Activated effector memory CD4-positive, alpha-beta T cell treated with Interleukin-2 at 50 U/mL for 16 hours (primary cell): ENCODE results near the gene SCCPDH.
A peak's percentile ranks its signal among the peaks of the same experiment; 100 is the strongest.

Experiments used
- DNase-seq: peaks from one replicate; pipeline ENCODE4 v3.0.0-alpha.2; 2020

SCCPDH gene

GRCh38 chr1:246753670-246754535 is 29.7 kb downstream of the SCCPDH start:
- DNase-seq = peak; percentile 3

- no peak for DNase-seq
Measured at GRCh38 chr1:246755419-246755818, 31.2 kb downstream of the SCCPDH start.

- no peak for DNase-seq
Measured at GRCh38 chr1:246760422-246761347, 36.5 kb downstream of the SCCPDH start.

- DNase-seq = no peak
Measured at GRCh38 chr1:246761396-246761795, 37.2 kb downstream of the SCCPDH start.

GRCh38 chr1:246765521-246765920 is 41.3 kb downstream of the SCCPDH start:
- no peak for DNase-seq

GRCh38 chr1:246768403-246769020 is 44.3 kb downstream of the SCCPDH start:
- no peak for DNase-seq

- DNase-seq = no peak
Measured at GRCh38 chr1:246769306-246769705, 45.1 kb downstream of the SCCPDH start.

GRCh38 chr1:246771366-246771765 is 47.2 kb downstream of the SCCPDH start:
- no peak for DNase-seq

- no peak for DNase-seq
Measured at GRCh38 chr1:246772686-246773085, 48.5 kb downstream of the SCCPDH start.

- DNase-seq = no peak
Measured at GRCh38 chr1:246773213-246773641, 49.0 kb downstream of the SCCPDH start.

- no peak for DNase-seq
Measured at GRCh38 chr1:246775531-246776385, 51.5 kb downstream of the SCCPDH start.

GRCh38 chr1:246776923-246777322 is 52.7 kb downstream of the SCCPDH start:
- DNase-seq = no peak

- DNase-seq = no peak
Measured at GRCh38 chr1:246778663-246779062, 54.5 kb downstream of the SCCPDH start.

- DNase-seq = no peak
Measured at GRCh38 chr1:246779561-246780175, 55.5 kb downstream of the SCCPDH start.

- DNase-seq = no peak
Measured at GRCh38 chr1:246780264-246780663, 56.1 kb downstream of the SCCPDH start.

GRCh38 chr1:246781212-246781611 is 57.0 kb downstream of the SCCPDH start:
- DNase-seq = no peak

- DNase-seq = no peak
Measured at GRCh38 chr1:246782120-246782900, 58.1 kb downstream of the SCCPDH start.

- DNase-seq = no peak
Measured at GRCh38 chr1:246784621-246785493, 60.6 kb downstream of the SCCPDH start.

- DNase-seq = no peak
Measured at GRCh38 chr1:246785494-246786111, 61.4 kb downstream of the SCCPDH start.
